Peyer's patch (tissue), 4 donors: ENCODE measurements around the gene RPS6KA4.

ENCODE experiments used
- POLR2A ChIP-seq, 2 donors: fragments of 450-650 bp; IDR thresholded peaks; one replicate each; pipeline ENCODE4 v1.5.1; 2017; ENCODE audit warnings: antibody characterized with exemption in 2 of 2, mild to moderate bottlenecking in 2 of 2, moderate library complexity in 2 of 2
- TF ChIP-seq, protein P1 (sequence below), 6 experiments: fragments of 450-650 bp in 4 of 6; fragments of 200-600 bp in 2 of 6; sonication (generic) in 1 of 6; IDR thresholded peaks; one replicate each; pipeline ENCODE4 v1.5.1; 2017 to 2019; ENCODE audit warnings: antibody characterized with exemption in 6 of 6, mild to moderate bottlenecking in 3 of 6, moderate library complexity in 1 of 6

DNA sequence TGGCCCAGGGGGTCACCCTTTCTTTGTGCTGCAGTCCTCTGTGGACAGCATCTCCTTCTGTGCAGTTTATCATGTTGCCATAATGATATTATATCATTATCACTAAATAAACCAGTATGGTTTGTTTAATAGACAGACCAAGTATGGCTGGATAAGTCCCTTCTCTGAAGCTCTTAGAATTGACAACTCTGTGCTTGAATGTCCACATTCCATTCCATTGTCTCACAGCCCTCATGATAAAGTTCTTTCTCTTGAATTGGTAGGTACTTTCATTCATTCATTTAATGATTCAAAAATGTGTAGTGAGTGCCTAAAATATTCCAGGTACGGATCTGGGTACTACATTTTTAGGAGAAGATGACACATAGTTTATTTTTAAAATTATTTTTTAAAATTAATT lies 7.8 kb downstream of the RPS6KA4 start:
- no peak for TF ChIP-seq POLR2A (IDR thresholded peaks at IDR 0.05)
- TF ChIP-seq, protein P1, sequence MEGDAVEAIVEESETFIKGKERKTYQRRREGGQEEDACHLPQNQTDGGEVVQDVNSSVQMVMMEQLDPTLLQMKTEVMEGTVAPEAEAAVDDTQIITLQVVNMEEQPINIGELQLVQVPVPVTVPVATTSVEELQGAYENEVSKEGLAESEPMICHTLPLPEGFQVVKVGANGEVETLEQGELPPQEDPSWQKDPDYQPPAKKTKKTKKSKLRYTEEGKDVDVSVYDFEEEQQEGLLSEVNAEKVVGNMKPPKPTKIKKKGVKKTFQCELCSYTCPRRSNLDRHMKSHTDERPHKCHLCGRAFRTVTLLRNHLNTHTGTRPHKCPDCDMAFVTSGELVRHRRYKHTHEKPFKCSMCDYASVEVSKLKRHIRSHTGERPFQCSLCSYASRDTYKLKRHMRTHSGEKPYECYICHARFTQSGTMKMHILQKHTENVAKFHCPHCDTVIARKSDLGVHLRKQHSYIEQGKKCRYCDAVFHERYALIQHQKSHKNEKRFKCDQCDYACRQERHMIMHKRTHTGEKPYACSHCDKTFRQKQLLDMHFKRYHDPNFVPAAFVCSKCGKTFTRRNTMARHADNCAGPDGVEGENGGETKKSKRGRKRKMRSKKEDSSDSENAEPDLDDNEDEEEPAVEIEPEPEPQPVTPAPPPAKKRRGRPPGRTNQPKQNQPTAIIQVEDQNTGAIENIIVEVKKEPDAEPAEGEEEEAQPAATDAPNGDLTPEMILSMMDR (IDR thresholded peaks at IDR 0.05): no peak
